ENCODE measurements around the gene TMEM232.
A peak's percentile ranks its signal among the peaks of the same experiment; 100 is the strongest.
"Not testable (repeated sequence)": the region's sequence is repeated elsewhere in the genome, so short reads cannot be mapped to it uniquely, and the experiment has no call there.

TMEM232 gene

GRCh38 chr5:110726249-110727024 is at the start of gene TMEM232:
Gene TMEM232, minus strand, starts transcription at chr5:110726671. Its CDS starts 59,319 bp downstream, at chr5:110667352.
- peak; percentile 61 for DNase-seq

DNA sequence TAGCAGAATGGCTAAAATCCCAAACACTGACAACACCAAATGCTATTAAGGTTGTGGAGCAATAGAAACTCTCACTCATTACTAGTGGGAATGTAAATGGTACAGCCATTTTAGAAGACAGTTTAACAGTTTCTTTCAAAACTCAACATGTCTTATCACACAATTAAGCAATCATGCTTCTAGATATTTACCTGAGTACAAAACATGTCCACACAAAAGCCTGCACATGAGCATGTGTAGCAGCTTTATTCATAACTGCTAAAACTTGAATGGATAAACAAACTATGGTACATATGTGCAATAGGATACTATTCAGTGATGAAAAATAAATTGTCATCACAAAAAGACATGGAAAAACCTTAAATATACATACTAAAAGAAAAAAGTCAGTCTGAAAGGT is 43.8 kb upstream of the TMEM232 start:
- DNase-seq = no peak

DNA sequence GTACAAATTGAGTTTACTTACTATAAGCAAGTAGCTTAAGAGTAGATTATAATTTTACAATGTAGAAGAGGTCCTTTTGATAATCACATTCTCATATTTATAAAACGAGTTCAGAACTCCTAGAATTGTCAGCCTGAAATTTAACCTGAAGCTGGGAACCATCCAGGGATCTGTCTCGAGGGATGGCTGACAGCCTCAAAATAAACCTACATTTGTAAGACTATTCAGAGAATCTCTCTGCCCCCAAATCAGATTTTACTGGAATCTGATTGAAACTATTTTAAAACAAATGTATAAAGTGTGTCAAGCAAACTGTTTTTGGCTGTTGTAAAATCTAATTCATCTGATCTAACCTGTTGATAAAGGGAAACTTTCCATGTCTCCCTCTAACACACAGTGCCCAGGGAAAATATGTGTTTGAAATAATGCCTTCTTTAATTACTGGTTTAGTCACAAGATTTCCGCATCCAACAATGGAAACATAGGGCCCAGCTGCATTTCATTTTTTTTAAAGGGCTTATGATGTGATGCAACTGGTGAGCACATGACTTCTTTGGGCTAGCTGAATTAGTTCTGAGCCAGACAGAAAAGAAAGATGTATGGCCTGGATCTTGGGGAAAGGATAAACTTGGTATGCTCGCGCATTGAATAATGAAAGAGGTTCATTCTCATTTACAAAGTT is 42.7 kb upstream of the TMEM232 start:
- DNase-seq = no peak

DNA sequence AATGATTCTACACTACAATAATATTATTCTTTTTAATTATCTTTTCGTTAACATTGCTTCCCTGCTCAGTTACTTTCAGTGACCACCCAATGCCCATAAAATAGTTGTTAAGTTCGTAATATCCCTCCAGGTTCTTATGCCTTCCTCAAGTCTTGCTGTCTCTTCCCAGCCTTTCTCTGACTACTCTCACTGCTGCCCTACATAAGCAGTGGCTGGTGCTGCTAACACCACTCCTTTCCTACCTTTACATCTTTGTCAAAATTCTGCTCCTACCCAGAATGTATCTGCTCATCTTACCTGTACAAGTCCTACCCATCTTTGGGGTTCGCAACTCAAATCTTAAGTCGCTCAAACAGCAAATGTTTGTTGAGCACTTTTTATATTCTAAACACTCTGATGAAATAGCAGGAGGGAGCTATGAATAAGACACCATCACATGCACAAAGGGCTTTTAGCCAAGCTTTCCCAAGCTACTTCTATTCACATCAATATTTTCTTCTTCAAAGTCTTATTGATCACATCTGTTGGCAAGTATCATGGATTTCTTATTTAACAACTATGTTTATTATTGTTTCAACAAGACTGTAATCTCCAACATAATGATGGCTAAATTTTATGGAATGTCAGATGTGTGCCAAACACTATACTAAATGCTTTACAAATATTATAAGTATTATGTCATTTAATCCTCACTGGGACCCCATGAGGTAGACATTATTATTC is 41.8 kb upstream of the TMEM232 start:
- no peak for DNase-seq

DNA sequence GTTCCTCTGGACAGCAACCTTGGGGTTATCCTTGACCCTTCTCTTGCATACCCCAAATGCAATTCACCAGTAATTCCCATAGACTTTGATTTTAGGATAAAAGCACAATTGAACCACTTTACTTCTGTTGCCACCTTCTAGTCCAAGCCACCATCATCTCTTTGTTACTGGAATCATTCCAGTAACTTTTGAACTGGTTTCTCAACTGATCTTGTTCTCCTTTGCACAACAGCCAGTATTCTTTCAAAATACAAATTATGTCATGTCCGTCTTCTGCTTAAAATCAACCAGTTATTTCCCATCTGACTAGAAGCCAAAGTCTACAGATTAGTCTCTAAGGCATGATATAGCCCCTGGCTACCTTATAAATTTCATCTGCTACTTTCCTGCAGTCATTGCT is 33.7 kb upstream of the TMEM232 start:
- no peak for DNase-seq

DNA sequence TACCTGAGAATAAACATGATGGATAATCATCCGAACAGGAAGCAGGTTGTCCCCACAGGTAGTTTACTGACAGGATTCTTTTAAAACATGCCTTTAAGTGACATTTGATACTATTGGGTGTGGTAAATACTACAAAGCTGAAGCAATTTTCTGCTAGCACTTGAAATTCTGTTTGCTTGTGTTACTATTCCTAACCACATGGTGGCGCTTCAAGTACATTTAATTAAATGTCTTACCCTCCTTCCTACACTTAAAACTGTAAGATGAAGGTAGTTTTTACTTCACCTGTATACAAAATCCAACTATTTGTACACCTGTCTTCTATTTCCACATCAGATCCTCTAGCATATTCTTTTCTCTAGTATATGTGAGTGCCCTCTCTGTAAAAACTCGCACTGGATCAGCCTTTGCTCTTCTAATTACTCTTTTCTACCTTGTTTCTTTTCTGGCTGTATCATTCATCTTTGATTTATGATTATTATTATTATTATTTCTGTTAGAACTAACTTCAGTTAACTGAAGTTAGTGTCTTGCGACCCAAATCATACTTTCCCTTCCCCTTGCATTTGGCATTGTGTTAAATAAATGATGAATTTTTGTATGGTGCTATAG is 30.8 kb upstream of the TMEM232 start:
- DNase-seq = peak; percentile 51

DNA sequence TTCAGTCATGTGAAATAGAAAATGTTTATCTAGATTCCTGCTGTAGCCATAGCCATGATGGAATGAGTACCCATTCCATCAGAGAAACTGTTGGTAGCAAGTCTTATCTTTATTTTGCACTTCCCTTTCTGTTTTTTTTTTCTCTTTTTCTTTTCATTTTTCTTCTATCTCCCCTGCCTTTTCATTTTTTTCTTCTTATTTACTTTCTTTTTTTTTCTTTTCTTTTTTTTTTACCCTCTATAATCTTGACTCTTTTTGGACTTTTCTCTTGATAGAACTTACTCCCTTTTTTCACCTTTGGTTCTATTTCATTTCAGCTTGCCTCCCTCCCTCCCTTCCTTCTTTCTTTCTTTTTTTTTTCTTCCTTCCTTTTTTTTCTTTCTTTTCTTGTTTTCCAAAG is 27.7 kb upstream of the TMEM232 start:
- DNase-seq = no peak

DNA sequence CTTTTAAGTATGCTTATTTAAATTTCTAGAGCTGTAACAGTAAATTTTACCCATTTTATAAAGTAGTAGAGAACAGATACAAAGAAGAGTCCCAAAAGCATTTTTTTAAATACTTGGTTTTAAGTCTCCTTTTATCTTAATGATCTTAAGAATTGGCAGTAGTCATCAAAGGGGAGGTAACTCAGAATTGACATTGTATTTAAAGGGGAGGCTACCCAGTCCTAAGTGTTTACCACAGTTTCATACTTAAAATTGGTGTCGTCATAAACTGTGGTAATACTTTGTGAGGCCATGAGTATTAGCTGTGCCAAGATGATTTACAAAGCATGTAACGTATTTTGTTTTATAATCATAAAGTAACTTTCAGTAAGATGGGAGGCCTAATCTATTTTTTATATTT is 27.1 kb upstream of the TMEM232 start:
- DNase-seq = no peak

GRCh38 chr5:110752953-110753352 is 26.5 kb upstream of the TMEM232 start:
- DNase-seq = no peak

DNA sequence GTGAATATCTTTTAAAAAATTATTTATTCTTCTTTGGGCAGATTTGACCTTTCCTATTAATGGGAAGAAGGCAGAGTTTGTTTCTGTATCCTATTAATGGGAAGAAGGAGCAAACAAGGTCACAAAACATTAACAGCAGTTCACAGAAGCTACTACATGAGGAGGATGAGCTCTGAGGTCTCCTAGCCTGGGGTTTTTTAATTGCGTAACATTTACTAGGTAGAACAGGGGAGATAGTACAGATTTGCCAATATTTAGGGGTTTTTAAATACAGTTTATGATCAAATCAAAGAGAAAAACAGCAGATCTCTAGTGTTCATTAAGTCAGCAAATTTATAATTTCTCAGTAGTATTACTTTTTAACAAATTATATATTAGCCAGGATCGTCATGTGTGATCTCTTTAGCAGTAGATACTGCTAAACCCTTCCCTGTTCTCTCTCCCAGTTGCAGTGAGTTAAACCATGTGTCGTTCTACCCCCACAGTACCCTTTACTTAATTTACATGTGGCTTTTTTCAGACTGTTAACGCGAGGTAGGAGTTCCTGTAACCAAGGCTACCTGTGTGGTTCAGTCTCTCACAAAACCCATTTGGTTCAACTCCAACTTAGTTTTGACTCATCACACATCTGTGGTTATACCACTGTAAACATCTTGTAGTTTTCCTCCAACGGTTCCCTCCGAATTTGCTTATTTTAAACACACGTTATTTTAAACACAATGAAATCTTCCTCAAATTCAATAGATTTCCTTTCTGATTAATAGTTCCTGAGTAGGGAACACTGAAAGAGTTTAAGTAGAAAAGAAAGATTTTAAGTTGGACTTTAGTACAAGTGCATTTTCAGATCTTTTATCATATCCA is 25.7 kb upstream of the TMEM232 start:
- no peak for DNase-seq

DNA sequence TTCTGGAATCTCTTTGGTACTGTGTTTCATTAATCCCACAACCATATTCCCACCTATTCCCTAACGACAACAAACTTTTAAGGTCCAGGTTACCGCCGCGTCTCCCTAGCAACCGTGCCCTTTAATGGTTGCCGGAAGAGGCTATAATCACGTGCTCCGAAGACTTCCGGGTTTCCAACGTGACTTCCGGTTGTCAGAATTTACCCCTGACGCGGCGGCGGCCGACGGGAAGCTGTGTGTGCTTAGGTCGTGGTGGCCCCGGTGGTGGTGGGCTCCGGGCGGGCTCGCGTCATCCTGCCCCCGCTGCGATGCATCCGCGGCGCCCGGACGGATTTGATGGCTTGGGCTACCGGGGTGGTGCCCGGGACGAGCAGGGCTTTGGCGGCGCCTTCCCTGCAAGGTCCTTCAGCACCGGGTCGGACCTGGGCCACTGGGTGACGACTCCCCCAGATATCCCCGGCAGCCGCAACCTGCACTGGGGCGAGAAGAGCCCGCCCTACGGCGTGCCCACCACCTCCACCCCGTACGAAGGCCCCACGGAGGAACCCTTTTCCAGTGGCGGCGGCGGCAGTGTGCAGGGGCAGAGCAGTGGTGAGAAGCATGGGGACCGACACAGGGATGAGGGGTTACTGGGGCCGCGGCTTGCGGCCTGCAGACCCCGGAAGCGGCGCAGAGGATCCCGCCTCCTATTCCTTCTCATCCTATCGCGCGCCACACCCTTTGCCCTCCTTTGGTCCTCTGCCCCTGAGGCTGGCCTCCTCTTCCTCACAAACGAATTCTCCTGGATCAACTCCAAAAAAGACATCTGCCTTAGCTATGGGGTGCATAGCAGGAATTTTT is 12.6 kb upstream of the TMEM232 start, which contains the start of gene SLC25A46:
Gene SLC25A46, plus strand, starts transcription at position 196 of the 840 bp plus-strand sequence. Its CDS starts 113 bp downstream, at position 309.
- DNase-seq = peak; percentile 71

DNA sequence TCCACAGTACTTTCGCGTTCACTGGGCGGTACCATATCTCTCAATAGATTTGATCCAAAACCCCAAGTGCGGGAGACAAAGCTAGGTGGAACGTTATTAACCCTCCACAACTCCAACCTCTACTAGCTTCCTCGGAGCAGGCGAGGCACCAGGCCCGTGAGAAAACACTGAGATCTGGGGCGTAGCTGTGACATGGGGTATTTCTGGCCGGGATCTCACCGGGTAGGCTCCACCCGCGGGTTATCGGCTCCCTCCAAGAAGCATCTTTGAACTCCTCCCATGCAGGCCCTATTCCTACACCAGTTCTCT is 12.0 kb upstream of the TMEM232 start:
- DNase-seq = no peak

DNA sequence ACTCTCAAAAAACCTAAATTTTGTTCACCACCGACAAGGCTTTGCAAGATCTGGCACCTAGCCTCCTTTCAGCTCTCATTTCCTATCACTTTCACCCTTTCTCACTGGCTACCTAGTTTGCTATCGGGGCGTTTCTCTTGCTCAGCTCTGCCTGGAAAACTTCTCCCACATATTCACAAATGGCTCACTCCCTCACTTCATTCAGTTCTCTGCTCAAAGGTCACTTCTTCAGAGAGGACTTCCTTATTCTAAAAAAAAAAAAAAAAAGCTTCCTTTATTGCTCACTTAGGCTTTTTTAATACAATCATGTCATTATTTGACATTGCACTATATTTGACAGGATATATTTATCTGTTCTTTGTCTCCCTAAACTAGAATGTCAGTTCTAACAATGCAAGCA is 10.3 kb upstream of the TMEM232 start:
- DNase-seq = no peak

- no peak for DNase-seq
Observed at GRCh38 chr5:110735556-110735955, 9.1 kb upstream of the TMEM232 start.

- DNase-seq = no peak
Observed at GRCh38 chr5:110734101-110734500, 7.6 kb upstream of the TMEM232 start.

DNA sequence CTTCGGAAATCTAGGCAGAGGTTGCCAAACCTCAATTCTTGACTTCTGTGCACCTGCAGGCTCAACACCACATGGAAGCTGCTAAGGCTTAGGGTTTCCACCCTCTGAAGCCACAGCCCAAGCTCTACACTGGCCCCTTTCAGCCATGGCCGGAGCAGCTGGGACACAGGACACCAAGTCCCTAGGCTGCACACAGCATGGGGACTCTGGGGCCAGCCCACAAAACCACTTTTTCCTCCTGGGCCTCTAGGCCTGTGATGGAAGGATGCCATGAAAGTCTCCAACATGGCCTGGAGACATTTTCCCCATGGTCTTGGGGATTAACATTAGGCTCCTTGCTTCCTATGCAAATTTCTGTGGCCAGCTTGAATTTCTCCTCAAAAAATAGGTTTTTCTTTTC is 5.0 kb upstream of the TMEM232 start:
- not testable (repeated sequence) for DNase-seq

GRCh38 chr5:110727025-110727314 is 499 bp upstream of the TMEM232 start:
- no peak for DNase-seq

DNA sequence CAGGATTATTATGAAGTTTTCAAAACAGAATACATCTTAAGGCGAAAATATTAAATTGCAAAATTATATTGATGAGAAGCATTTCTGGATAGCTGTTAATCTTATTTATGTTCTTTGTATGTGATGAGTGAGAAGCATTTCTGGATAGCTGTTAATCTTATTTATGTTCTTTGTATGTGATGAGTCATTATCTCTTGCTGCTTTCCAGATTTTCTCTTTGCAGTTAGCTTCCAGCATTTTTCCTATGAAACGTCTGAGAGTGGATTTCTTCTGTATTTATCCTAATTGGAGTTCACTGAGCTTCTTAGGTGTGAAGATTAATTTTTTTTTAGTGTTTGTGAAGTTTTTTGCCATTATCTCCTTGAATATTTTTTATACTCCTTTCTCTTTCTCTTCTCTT is 8.2 kb downstream of the TMEM232 start:
- no peak for DNase-seq

DNA sequence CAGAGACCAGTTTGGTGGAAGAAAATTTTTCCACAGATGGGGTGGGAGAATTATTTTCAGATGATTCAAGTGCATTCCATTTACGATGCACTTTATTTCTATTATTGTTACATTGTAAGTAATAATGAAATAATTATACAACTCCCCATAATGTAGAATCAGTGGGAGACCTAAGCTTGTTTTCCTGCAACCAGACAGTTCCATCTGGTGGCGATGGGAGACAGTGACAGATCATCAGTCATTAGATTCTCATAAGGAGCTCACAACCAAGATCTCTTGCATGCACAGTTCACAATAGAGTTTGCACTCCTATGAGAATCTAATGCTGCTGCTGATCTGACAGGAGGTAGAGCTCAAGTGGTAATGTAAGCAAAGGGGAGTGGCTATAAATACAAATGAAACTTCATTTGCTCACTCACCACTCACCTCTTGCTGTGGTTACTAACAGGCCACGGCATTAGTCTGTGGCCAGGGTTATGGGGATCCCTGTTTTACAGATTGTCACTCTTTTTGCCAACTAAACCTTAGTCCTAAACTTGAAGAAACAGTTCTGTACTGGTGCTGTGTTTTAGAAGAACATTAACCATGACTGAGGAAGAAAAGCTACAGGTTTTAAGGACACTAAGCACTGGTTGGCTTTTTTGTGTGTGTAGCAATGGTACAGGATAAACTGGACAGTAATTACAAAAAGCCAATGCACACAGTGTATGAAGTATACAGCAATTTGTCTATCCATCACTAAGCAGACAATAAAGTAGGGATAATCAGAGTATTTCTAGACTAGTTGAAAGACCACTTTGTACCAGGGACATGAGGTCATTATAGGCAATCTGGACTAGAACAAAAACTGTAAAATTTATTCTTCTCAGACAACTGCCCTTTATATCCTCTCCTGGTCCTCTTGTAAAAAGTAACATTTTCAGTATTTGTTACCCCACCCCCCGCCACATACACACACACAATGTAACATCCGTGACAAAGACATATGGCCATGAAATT is 9.9 kb downstream of the TMEM232 start:
- DNase-seq = no peak

GRCh38 chr5:110707260-110707844 is 19.1 kb downstream of the TMEM232 start:
- no peak for DNase-seq
